Astrocyte of the cerebellum (primary cell): Measurements from ENCODE around the gene YIF1B.

Experiments used
- DNase-seq: peaks from one replicate; pipeline ENCODE4 v3.0.0-alpha.2; 2011; ENCODE audit warnings: low read depth
- H3K4me3 ChIP-seq: 2 replicates; pipeline ENCODE4 v1.5.1; 2011; ENCODE audit warnings: mild to moderate bottlenecking, low read depth, low read length, moderate library complexity
- in situ Hi-C: cut with HindIII; loops from 2 replicates; pipeline ENCODE4 v1.10.0; 2017; ENCODE audit warnings: low sequenced_read_pairs
- TF ChIP-seq, protein P1 (sequence below): IDR thresholded peaks from 2 replicates; pipeline ENCODE4 v1.5.1; 2012; ENCODE audit warnings: low read length, low read depth, moderate library complexity, mild to moderate bottlenecking; ENCODE audit errors: missing control alignments

Gene YIF1B

DNA sequence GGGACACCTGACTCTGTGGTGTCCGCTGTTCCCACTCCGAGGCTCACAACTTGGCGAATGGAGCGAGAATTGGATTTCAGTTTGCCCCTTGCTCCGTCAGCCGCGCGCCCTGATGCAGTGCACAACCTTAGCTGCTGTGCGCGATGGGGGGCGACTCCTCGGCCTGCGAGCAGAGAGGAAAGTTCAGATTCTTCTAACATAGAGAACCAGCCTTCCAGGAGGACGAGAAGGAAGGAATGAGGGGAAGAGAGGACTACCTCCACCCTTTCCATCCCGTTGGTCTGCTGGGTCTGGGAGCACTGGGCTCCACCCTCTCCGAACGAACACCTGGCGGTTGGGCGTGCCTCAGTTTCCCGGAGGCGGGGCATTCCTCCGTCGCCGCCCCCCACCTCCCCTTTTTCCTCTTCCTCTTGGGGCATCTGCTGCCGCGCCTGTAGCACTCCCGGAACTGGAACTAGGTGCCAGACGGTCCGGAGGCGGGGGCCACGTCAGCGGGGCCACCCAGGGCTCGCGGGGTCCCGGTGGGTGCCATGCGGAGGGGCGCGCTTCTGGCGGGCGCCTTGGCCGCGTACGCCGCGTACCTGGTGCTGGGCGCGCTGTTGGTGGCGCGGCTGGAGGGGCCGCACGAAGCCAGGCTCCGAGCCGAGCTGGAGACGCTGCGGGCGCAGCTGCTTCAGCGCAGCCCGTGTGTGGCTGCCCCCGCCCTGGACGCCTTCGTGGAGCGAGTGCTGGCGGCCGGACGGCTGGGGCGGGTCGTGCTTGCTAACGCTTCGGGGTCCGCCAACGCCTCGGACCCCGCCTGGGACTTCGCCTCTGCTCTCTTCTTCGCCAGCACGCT, 3.9 kb upstream of the YIF1B start, which contains the start of gene KCNK6:
KCNK6 (plus strand) TSS at position 425 of the 838 bp plus-strand sequence; CDS start at position 531, 106 bp downstream.
- TF ChIP-seq, protein P1, sequence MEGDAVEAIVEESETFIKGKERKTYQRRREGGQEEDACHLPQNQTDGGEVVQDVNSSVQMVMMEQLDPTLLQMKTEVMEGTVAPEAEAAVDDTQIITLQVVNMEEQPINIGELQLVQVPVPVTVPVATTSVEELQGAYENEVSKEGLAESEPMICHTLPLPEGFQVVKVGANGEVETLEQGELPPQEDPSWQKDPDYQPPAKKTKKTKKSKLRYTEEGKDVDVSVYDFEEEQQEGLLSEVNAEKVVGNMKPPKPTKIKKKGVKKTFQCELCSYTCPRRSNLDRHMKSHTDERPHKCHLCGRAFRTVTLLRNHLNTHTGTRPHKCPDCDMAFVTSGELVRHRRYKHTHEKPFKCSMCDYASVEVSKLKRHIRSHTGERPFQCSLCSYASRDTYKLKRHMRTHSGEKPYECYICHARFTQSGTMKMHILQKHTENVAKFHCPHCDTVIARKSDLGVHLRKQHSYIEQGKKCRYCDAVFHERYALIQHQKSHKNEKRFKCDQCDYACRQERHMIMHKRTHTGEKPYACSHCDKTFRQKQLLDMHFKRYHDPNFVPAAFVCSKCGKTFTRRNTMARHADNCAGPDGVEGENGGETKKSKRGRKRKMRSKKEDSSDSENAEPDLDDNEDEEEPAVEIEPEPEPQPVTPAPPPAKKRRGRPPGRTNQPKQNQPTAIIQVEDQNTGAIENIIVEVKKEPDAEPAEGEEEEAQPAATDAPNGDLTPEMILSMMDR: no peak
- DNase-seq: no peak
- peak within 1 kb of the TSS; percentile 52 for H3K4me3 ChIP-seq
- in situ Hi-C loops: loop anchor here (5.0 kb wide), 1 partner anchor 67 kb away; no protein-coding TSS in a partner anchor

DNA sequence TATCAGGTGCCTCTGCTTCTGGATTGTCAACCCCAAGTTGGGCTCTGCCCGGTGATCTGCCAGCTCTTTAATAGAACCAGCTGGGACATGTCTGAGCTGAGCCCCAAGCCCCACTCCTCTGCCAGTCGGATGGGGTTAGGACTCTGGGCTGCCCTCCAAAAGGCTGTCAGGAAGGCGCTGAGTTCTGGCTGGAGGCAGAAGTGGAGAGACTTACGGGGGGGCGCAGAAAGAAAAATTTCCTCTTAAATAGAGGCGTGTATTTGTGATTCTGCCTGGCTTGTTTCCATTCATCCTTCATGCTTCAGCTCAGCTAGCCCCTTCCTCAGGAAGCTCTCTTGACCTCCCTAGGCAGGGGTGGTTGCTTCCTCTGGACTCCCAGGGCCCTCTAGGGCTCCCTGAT, 2.9 kb upstream of the YIF1B start:
- no peak overlapping the region for H3K4me3 ChIP-seq
- in situ Hi-C loops: loop anchor here (5.0 kb wide), 1 partner anchor 66 kb away; no protein-coding TSS in a partner anchor
- no peak for DNase-seq
- TF ChIP-seq, protein P1: no peak

DNA sequence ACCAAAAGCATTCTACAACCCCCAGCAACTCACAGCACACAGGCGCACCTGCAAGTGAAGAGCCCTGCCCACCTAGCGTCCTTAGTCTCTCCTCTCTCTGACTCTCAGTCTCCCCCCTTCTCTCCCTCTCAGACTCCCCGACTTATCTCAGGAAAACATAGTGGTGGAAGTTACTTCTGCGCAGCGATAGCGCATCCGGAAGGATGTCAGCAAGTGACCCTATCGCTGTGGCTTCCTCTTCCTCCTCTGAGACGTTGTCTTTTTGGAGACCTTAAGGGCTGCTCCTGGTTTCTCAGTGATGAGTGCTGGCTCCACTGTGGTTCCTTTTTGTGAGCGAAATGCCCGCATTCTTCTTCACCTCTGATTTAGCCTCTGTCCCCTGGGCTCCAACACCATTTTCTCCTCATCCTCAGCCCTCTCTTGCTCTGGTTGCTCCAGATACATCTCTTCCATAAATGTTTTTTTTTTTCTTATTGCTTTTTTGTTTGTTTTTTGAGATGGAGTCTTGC, 1.4 kb upstream of the YIF1B start:
- no peak for DNase-seq
- in situ Hi-C loops: loop anchor here (5.0 kb wide), 1 partner anchor 65 kb away; no protein-coding TSS in a partner anchor

DNA sequence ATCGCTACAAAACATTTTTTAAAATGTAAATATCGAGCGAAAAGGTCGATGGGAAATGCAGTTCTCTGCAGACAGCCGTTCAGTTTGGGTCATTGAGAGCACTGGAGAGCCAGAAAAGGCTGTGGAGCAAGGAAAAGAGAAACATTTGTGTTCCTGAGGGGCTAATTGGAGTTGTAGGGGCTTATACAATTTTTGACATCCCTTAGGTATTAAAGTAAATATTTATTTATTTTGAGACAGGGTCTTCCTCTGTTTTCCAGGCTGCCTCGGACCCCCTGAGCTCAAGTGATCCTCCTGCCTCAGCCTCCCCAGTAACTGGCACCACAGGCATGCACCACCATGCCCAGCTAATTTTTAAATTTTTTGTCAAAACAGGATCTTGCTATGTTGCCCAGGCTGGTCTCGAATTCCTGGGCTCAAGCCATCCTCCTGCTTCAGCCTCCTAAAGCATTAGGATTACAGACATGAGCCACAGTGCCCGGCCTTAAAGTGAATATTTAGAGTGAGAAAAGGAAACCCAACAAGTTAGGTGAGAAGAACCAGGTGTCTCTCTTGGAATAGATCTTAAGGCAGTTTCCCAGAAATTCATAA, 825 bp upstream of the YIF1B start:
- DNase-seq: no peak
- in situ Hi-C loops: loop anchor here (5.0 kb wide), 1 partner anchor 64 kb away; no protein-coding TSS in a partner anchor
- peak overlapping the region; percentile 29 for H3K4me3 ChIP-seq
- TF ChIP-seq, protein P1: no peak

More for the DNA sequence above, 1.4 kb upstream of the YIF1B start:
- TF ChIP-seq, protein P1: no peak
- H3K4me3 ChIP-seq: no peak overlapping the region

DNA sequence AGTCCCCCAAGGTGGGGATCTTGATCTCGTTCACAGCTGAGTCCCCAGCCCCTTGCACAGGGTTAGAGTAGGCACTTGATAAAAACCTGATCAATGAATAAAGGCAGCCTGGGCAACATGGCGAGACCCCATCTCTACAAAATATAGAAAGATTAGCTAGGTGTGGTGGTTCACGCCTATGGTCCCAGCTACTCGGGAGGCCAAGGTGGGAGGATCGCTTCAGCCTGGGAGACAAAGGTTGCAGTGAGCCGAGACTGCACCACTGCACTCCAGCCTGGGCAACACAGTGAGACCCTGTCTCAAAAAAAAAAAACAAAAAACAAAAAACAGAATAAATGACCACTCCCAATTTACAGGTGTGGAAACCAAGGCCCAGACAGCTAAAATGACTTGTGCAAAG, 4.8 kb downstream of the YIF1B start:
- no peak for DNase-seq
- H3K4me3 ChIP-seq: no peak overlapping the region
- TF ChIP-seq, protein P1: no peak
- in situ Hi-C loops: no loop called here

DNA sequence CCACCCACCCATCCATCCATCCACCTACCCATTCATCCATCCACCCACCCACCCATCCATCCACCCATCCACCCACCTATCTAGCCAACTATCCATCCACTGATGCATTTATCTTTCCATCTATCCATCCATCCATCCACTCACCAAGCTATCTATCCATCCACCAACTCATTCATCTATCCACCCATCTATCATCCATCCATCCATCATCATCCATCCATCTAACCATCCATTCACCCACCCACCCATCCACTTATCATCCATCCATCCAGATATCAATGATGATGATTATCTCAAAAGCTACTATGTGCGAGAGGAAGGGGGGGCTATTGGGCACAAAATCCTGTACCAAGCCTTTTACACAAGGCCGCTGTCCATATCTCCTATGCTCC, 5.5 kb downstream of the YIF1B start:
- TF ChIP-seq, protein P1: no peak
- no peak overlapping the region for H3K4me3 ChIP-seq
- DNase-seq: no peak
- in situ Hi-C loops: no loop called here
